IPS-18c (cell line): Measurements from ENCODE around the gene SLC13A4.
"Not testable (repeated sequence)": the region's sequence is repeated elsewhere in the genome, so short reads cannot be mapped to it uniquely, and the experiment has no call there.

ENCODE experiments used
- H3K4me3 ChIP-seq: 2 replicates; pipeline ENCODE4 v1.7.0; 2013; ENCODE audit warnings: low read depth, mild to moderate bottlenecking, low read length, moderate library complexity; ENCODE audit not compliant: insufficient read depth
- H3K9me3 ChIP-seq: one replicate; pipeline ENCODE4 v1.6.1; 2013; ENCODE audit warnings: mild to moderate bottlenecking, low read length, moderate library complexity; ENCODE audit not compliant: control insufficient read depth, insufficient read depth

Gene SLC13A4

DNA sequence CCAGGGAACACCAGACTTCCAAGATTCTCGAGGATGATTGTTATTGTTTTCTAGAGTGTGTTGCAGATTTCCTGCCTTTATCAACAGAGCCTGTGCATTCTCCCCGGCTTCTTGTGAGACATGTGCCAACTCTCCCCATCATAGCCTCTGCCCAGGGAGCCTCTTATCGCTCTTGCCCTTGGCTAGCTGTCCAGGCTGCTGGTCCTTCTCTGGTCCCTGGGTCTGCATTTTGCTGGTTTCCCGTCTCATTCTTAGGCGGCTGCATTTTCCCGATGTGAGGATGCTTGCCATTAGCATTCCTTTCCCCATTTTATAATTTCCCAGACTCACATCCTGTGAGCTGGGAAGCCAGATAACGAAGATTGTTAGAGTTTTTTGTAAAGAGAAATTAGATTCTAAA is 15.2 kb downstream of the SLC13A4 start:
- Histone ChIP-seq H3K9me3 (peaks cover 2% of the 10 kb centered on the region), H3K4me3 (no peak overlapping the region)

DNA sequence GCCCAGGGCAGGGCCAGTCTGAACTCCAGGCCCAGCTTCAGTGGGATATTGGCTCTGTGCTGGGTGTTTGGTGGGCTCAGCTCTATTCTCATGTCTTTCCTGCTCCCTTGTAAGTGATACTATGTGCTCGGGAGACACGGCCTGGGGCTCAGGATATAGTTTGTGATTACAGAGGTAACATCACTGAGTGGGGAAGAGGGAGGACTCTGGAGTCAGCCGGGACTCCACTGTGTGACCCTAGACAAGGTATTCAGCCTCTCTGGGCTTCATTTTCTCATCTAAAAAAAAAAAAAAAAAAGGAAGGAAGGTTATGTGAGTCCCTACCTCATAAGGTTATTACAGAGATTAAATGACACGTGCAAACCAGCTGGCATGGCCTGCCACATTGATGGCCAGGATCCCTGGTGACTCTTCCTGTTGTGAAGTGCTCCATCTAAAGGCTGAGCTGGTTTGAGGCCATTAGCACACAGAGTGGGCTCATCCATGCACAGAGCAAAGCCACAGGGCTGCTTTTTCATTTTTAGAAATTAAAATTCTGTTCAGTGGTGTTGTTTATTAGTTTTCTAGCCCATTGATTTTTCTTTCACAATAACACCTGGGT is 15.7 kb downstream of the SLC13A4 start:
- H3K4me3 ChIP-seq: no peak overlapping the region
- peaks cover 5% of the 10 kb centered on the region for H3K9me3 ChIP-seq

GRCh38 chr7:135711139-135711469 is 16.9 kb downstream of the SLC13A4 start:
- H3K9me3 ChIP-seq: peaks cover 5% of the 10 kb centered on the region
- no peak overlapping the region for H3K4me3 ChIP-seq

DNA sequence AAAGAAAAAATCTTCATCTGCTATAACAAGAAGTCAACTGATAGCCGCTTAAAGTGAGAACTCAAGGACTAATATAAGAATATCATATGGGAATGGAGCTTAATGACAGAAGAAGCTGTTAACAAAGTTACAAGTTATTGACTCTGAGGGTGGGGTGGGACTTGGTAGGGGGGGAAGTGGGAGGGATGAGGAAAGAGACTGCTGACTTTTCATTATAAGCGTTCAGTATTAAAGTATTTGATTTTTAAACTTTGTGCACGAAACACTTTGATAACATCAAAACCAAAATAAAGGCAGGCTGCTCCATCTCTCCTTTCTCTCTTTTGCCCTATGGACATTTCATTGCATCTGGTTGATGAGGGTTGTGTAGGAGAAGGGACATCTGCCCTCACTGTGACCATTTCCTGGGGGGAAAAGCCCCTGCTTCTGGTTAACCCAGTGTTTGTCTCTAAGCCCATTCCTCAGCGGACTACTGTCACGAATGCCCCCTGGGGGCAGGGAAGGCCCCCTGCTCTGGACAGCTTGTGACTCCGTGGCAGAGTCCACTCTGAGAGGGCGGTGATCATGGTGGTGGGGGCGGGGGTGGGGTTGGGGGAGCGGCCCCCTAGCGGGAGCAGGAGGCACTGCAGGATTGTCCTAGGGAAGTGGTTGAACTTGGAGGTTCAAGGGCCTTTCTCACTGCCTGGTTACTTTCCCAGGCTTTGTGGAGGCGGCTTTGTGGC is 17.4 kb downstream of the SLC13A4 start:
- no peak overlapping the region for H3K4me3 ChIP-seq

DNA sequence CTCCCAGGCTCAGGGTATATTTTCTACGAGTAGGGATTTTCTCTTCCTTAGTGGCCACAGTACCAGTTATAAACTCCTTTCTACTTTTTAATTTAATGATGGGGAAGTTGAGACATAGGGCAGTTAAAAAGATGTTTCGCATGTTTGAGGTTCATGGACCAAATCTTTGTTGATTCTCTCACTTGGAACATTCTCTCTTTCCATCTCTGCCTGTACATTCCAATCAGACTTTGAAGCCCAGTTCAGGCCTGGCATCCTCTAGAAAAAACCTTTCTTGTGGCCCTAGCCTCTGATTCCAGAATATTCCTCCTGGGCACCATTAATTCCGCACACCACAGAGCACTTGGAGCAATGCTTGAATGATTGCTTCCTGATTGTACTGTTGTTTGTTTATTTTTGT is 18.5 kb downstream of the SLC13A4 start:
- Histone ChIP-seq H3K4me3 (no peak overlapping the region), H3K9me3 (peaks cover 5% of the 10 kb centered on the region)

More for the DNA sequence above, 17.4 kb downstream of the SLC13A4 start:
- peaks cover 5% of the 10 kb centered on the region for H3K9me3 ChIP-seq

- no peak overlapping the region for H3K4me3 ChIP-seq
- peaks cover 5% of the 10 kb centered on the region for H3K9me3 ChIP-seq
Measured at GRCh38 chr7:135708041-135708440, 19.9 kb downstream of the SLC13A4 start.

GRCh38 chr7:135707570-135707966 is 20.4 kb downstream of the SLC13A4 start:
- peaks cover 5% of the 10 kb centered on the region for H3K9me3 ChIP-seq
- no peak overlapping the region for H3K4me3 ChIP-seq

DNA sequence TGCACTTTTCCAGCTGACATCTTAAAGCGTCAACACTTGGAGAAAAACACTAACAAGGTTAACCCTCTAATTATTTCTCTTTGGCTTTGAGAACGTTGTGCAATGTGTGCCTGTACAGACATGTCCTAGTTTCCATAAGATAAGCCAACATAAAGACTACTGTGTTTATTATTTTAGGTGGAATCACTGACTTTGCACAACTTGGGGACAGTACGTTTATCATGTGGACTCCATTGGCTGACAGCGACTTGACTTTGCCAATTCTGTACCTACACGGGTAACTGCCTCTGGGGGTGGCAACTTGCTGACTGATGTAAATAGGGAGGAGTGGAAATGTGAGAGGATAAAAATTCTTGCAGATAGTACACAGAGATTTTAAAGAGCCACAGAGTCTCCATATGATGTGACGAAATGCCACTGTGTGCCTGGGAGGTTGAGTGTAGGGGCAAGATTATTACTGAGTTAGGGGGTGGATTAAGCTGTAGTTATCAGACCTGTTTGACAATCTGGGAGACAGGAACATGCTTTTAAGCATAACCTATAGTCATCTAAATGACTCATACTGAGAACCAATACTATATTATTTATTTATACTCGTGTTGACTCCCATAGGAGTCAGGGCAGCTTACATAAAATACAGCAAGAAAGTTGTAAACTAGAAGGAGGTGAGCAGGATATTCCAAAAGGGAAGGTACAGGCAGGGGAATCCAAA is 21.0 kb downstream of the SLC13A4 start:
- Histone ChIP-seq H3K9me3 (peaks cover 5% of the 10 kb centered on the region), H3K4me3 (no peak overlapping the region)

- Histone ChIP-seq H3K4me3 (no peak overlapping the region), H3K9me3 (peaks cover 5% of the 10 kb centered on the region)
Measured at GRCh38 chr7:135706038-135706742, 21.8 kb downstream of the SLC13A4 start.

- Histone ChIP-seq H3K4me3 (no peak overlapping the region), H3K9me3 (peaks cover 5% of the 10 kb centered on the region)
Measured at GRCh38 chr7:135704698-135705097, 23.3 kb downstream of the SLC13A4 start.

GRCh38 chr7:135704074-135704473 is 23.9 kb downstream of the SLC13A4 start:
- Histone ChIP-seq H3K4me3 (no peak overlapping the region), H3K9me3 (peaks cover 3% of the 10 kb centered on the region)

GRCh38 chr7:135697276-135698049 is 30.5 kb downstream of the SLC13A4 start:
- no peaks in the 10 kb centered on the region for H3K9me3 ChIP-seq

GRCh38 chr7:135693558-135693957 is 34.4 kb downstream of the SLC13A4 start:
- H3K9me3 ChIP-seq: no peaks in the 10 kb centered on the region
- H3K4me3 ChIP-seq: no peak overlapping the region

More at GRCh38 chr7:135697276-135698049, 30.5 kb downstream of the SLC13A4 start:
- no peak overlapping the region for H3K4me3 ChIP-seq

- not testable (repeated sequence) for H3K4me3 ChIP-seq, H3K9me3 ChIP-seq
Measured at GRCh38 chr7:135692606-135693005, 35.4 kb downstream of the SLC13A4 start.

DNA sequence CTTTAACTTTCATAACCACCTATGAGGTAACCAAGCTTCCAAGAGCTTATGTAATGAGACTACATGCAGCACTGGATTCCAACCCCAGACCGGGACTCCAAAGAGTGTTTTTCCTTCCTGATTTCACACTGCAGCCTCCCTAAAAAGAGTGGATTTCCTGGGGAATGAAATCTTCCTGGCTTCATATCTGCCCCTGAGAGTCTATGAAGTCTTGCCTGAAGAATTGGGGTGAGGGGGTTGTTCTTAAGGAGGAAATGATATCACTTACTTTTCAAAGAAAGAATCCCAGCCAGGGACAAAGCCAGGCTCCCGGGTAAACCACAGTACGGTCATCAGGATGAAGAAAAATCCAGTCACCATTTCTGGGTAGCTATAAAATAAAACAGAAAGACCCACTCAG is 35.9 kb downstream of the SLC13A4 start:
- no peaks in the 10 kb centered on the region for H3K9me3 ChIP-seq

GRCh38 chr7:135690566-135690965 is 37.4 kb downstream of the SLC13A4 start:
- no peak overlapping the region for H3K4me3 ChIP-seq
- H3K9me3 ChIP-seq: no peaks in the 10 kb centered on the region

More for the DNA sequence above, 35.9 kb downstream of the SLC13A4 start:
- no peak overlapping the region for H3K4me3 ChIP-seq

- Histone ChIP-seq H3K4me3 (no peak overlapping the region), H3K9me3 (no peaks in the 10 kb centered on the region)
Measured at GRCh38 chr7:135687466-135687865, 40.5 kb downstream of the SLC13A4 start.
